Activated CD4-positive, alpha-beta T cell treated with anti-CD3 and anti-CD28 coated beads for 1 hour (primary cell): ENCODE results near the gene MBD3.

Source experiments
- DNase-seq: peaks from one replicate; pipeline ENCODE4 v3.0.0-alpha.2; 2020

MBD3 gene

GRCh38 chr19:1618157-1619093 lies 25.8 kb upstream of the MBD3 start:
- no peak for DNase-seq

- no peak for DNase-seq
Observed at GRCh38 chr19:1616875-1617274, 24.2 kb upstream of the MBD3 start.

- no peak for DNase-seq
Observed at GRCh38 chr19:1616396-1616795, 23.7 kb upstream of the MBD3 start.

GRCh38 chr19:1615156-1615765 lies 22.6 kb upstream of the MBD3 start:
- no peak for DNase-seq

- DNase-seq, result no peak
Observed at GRCh38 chr19:1613808-1614570, 21.3 kb upstream of the MBD3 start.

- no peak for DNase-seq
Observed at GRCh38 chr19:1613146-1613545, 20.5 kb upstream of the MBD3 start.

- no peak for DNase-seq
Observed at GRCh38 chr19:1612114-1613086, 19.7 kb upstream of the MBD3 start.

- DNase-seq, result no peak
Observed at GRCh38 chr19:1611353-1611752, 18.7 kb upstream of the MBD3 start.

- no peak for DNase-seq
Observed at GRCh38 chr19:1610579-1610978, 17.9 kb upstream of the MBD3 start.

- DNase-seq, result no peak
Observed at GRCh38 chr19:1609680-1610474, 17.2 kb upstream of the MBD3 start.

GRCh38 chr19:1609103-1609396 lies 16.4 kb upstream of the MBD3 start:
- DNase-seq, result no peak

GRCh38 chr19:1608359-1609102 lies 15.9 kb upstream of the MBD3 start:
- DNase-seq, result no peak

- no peak for DNase-seq
Observed at GRCh38 chr19:1606138-1606651, 13.5 kb upstream of the MBD3 start.

GRCh38 chr19:1605236-1606137 lies 12.8 kb upstream of the MBD3 start, which contains the start of gene UQCR11:
Gene UQCR11 (minus strand): TSS chr19:1605462. CDS start chr19:1605409, 53 bp downstream.
- DNase-seq, result peak; percentile 82

- no peak for DNase-seq
Observed at GRCh38 chr19:1602091-1602707, 9.5 kb upstream of the MBD3 start.

GRCh38 chr19:1601613-1602064 lies 9.0 kb upstream of the MBD3 start:
- DNase-seq, result no peak

- no peak for DNase-seq
Observed at GRCh38 chr19:1599460-1599846, 6.8 kb upstream of the MBD3 start.

- DNase-seq, result no peak
Observed at GRCh38 chr19:1598777-1599459, 6.3 kb upstream of the MBD3 start.

GRCh38 chr19:1593501-1593772 lies 772 bp upstream of the MBD3 start:
- no peak for DNase-seq
